IPS-20b (cell line): Measurements from ENCODE around the gene TBC1D24.
"Not testable (repeated sequence)": the region's sequence is repeated elsewhere in the genome, so short reads cannot be mapped to it uniquely, and the experiment has no call there.

ENCODE experiments used
- H3K27ac ChIP-seq: one replicate; pipeline ENCODE4 v1.5.1; 2013; ENCODE audit warnings: low read length
- H3K27me3 ChIP-seq: 2 replicates; pipeline ENCODE4 v1.6.1; 2013; ENCODE audit warnings: mild to moderate bottlenecking, low read length, inconsistent platforms; ENCODE audit not compliant: insufficient read depth
- H3K36me3 ChIP-seq: 2 replicates; pipeline ENCODE4 v1.6.1; 2013; ENCODE audit warnings: low read depth, mild to moderate bottlenecking, inconsistent platforms, low read length, moderate library complexity; ENCODE audit not compliant: insufficient read depth
- H3K4me1 ChIP-seq: 2 replicates; pipeline ENCODE4 v1.6.1; 2013; ENCODE audit warnings: mild to moderate bottlenecking, control low read depth, inconsistent platforms, low read length, moderate library complexity; ENCODE audit not compliant: insufficient read depth
- H3K4me3 ChIP-seq: 2 replicates; pipeline ENCODE4 v1.5.1; 2013; ENCODE audit warnings: mild to moderate bottlenecking, low read length, inconsistent platforms
- H3K9ac ChIP-seq: 2 replicates; pipeline ENCODE4 v1.6.1; 2013; ENCODE audit warnings: low read depth, mild to moderate bottlenecking, inconsistent platforms, low read length, moderate library complexity
- H3K9me3 ChIP-seq: 2 replicates; pipeline ENCODE4 v1.6.1; 2013; ENCODE audit warnings: mild to moderate bottlenecking, low read depth, low read length, inconsistent platforms; ENCODE audit not compliant: insufficient read depth

Gene TBC1D24

GRCh38 chr16:2471653-2472487, 3.1 kb upstream of the TBC1D24 start:
- no peaks in the 10 kb centered on the region for H3K9me3 ChIP-seq
- H3K36me3 ChIP-seq = no peaks in the 10 kb centered on the region
- H3K4me3 ChIP-seq = peak overlapping the region; percentile 7; the same call in 1 of the 2 replicates
- H3K27ac ChIP-seq = no peak overlapping the region
- peaks cover 85% of the 10 kb centered on the region for H3K27me3 ChIP-seq
- H3K4me1 ChIP-seq = peaks cover 6% of the 10 kb centered on the region
- no peak overlapping the region for H3K9ac ChIP-seq

GRCh38 chr16:2472488-2472864, 2.5 kb upstream of the TBC1D24 start:
- H3K4me3 ChIP-seq = no peak overlapping the region
- peaks cover 6% of the 10 kb centered on the region for H3K4me1 ChIP-seq

GRCh38 chr16:2472885-2473445, 2.0 kb upstream of the TBC1D24 start:
- H3K9me3 ChIP-seq = no peaks in the 10 kb centered on the region
- H3K9ac ChIP-seq = no peak overlapping the region
- no peak overlapping the region for H3K4me3 ChIP-seq
- H3K36me3 ChIP-seq = no peaks in the 10 kb centered on the region
- no peak overlapping the region for H3K27ac ChIP-seq
- peaks cover 6% of the 10 kb centered on the region for H3K4me1 ChIP-seq
- peaks cover 88% of the 10 kb centered on the region for H3K27me3 ChIP-seq

More at GRCh38 chr16:2472488-2472864, 2.5 kb upstream of the TBC1D24 start:
- Histone ChIP-seq H3K36me3 (no peaks in the 10 kb centered on the region), H3K27me3 (peaks cover 88% of the 10 kb centered on the region), H3K9ac (no peak overlapping the region), H3K9me3 (no peaks in the 10 kb centered on the region), H3K27ac (no peak overlapping the region)

- Histone ChIP-seq H3K4me3 (no peak overlapping the region), H3K9ac (no peak overlapping the region), H3K4me1 (peaks cover 4% of the 10 kb centered on the region), H3K9me3 (no peaks in the 10 kb centered on the region), H3K27ac (no peak overlapping the region), H3K36me3 (no peaks in the 10 kb centered on the region), H3K27me3 (peaks cover 83% of the 10 kb centered on the region)
Observed at GRCh38 chr16:2473446-2473926, 1.4 kb upstream of the TBC1D24 start.

- Histone ChIP-seq H3K9ac (peak overlapping the region; percentile 51; the same call in 1 of the 2 replicates), H3K36me3 (no peaks in the 10 kb centered on the region), H3K4me1 (peaks cover 3% of the 10 kb centered on the region; the same call in 1 of the 2 replicates), H3K9me3 (no peaks in the 10 kb centered on the region), H3K4me3 (peak overlapping the region; percentile 72), H3K27me3 (peaks cover 75% of the 10 kb centered on the region), H3K27ac (no peak overlapping the region)
Observed at GRCh38 chr16:2473999-2474876, 689 bp upstream of the TBC1D24 start.

- Histone ChIP-seq H3K4me1 (peaks cover under 1% of the 10 kb centered on the region; the same call in 1 of the 2 replicates), H3K36me3 (no peaks in the 10 kb centered on the region), H3K9ac (no peak overlapping the region), H3K27me3 (peaks cover 61% of the 10 kb centered on the region), H3K9me3 (no peaks in the 10 kb centered on the region), H3K27ac (no peak overlapping the region), H3K4me3 (peak overlapping the region; percentile 67)
Observed at GRCh38 chr16:2475413-2476344, 752 bp downstream of the TBC1D24 start.

GRCh38 chr16:2476345-2476720, 1.4 kb downstream of the TBC1D24 start:
- H3K9me3 ChIP-seq = no peaks in the 10 kb centered on the region
- no peak overlapping the region for H3K9ac ChIP-seq
- no peak overlapping the region for H3K27ac ChIP-seq
- H3K4me3 ChIP-seq = peak overlapping the region; percentile 67; the same call in 1 of the 2 replicates
- no peaks in the 10 kb centered on the region for H3K4me1 ChIP-seq
- H3K27me3 ChIP-seq = peaks cover 54% of the 10 kb centered on the region
- H3K36me3 ChIP-seq = no peaks in the 10 kb centered on the region

GRCh38 chr16:2476741-2477140, 1.8 kb downstream of the TBC1D24 start:
- H3K4me1 ChIP-seq = no peaks in the 10 kb centered on the region
- H3K9ac ChIP-seq = no peak overlapping the region
- peaks cover 50% of the 10 kb centered on the region for H3K27me3 ChIP-seq
- no peak overlapping the region for H3K4me3 ChIP-seq
- H3K9me3 ChIP-seq = no peaks in the 10 kb centered on the region
- no peak overlapping the region for H3K27ac ChIP-seq
- H3K36me3 ChIP-seq = no peaks in the 10 kb centered on the region

- Histone ChIP-seq H3K9me3 (no peaks in the 10 kb centered on the region), H3K9ac (no peak overlapping the region), H3K36me3 (no peaks in the 10 kb centered on the region), H3K27ac (no peak overlapping the region), H3K27me3 (peaks cover 44% of the 10 kb centered on the region), H3K4me1 (no peaks in the 10 kb centered on the region), H3K4me3 (no peak overlapping the region)
Observed at GRCh38 chr16:2477327-2477726, 2.4 kb downstream of the TBC1D24 start.

GRCh38 chr16:2478279-2478678, 3.4 kb downstream of the TBC1D24 start:
- Histone ChIP-seq H3K27ac (no peak overlapping the region), H3K27me3 (peaks cover 35% of the 10 kb centered on the region), H3K4me3 (no peak overlapping the region), H3K36me3 (no peaks in the 10 kb centered on the region; the same call in 1 of the 2 replicates), H3K9me3 (no peaks in the 10 kb centered on the region), H3K9ac (no peak overlapping the region), H3K4me1 (no peaks in the 10 kb centered on the region)

GRCh38 chr16:2479996-2480395, 5.1 kb downstream of the TBC1D24 start:
- H3K36me3 ChIP-seq, H3K9ac ChIP-seq, H3K4me3 ChIP-seq, H3K9me3 ChIP-seq, H3K27ac ChIP-seq, H3K4me1 ChIP-seq: not testable (repeated sequence)
- H3K27me3 ChIP-seq = peaks cover 21% of the 10 kb centered on the region
